ENCODE data around the gene ZNF284.

The ZNF284 gene

GRCh38 chr19:44071824-44072542 is at the start of gene ZNF284:
ZNF284 (plus strand) TSS chr19:44072159; CDS start chr19:44076390, 4,231 bp downstream.
- DNase-seq = peak; percentile 81

GRCh38 chr19:44024900-44025216 is 47.1 kb upstream of the ZNF284 start:
- no peak for DNase-seq

DNA sequence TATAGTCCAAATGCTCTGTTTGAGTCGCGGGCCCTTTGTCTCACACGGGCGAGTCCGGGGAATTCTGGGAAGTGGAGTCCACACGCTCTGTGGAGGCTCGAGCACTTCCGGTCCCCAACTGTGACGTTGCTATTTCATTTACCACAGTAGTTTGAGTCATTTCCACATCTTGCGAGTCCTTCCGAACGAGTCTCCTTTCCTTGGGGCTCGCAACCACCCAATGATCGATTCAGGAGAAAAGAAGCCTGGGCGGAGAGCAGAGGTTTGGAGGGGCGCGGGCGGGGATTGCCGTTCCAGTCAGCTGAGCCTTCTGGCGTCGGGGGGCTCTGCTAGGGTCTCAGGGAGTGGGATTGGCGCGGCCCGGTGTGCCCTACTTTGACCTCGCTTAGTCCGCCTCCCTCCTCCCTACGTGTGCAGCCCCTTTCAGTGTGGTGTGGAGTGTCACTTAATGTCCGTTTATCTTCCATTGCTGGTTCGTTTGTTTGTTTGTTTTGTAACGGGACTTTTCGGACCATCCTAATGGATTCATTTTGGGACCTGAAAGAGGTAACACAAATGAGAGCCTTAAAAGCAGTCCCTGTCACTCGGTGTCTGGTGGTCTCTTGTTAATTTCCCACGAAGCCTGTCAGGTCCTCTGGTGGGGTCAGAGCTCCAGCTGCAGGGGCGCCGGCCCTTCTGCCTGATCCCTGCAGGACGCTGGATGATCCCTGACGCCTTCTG is 46.6 kb upstream of the ZNF284 start, which contains the start of gene ZNF222:
TSS of gene ZNF222 (plus strand) at position 163 of the 720 bp plus-strand sequence. CDS start at position 221, 58 bp downstream.
- peak; percentile 71 for DNase-seq

GRCh38 chr19:44026622-44027021 is 45.3 kb upstream of the ZNF284 start:
- no peak for DNase-seq

GRCh38 chr19:44032001-44032610 is 39.9 kb upstream of the ZNF284 start:
- no peak for DNase-seq

DNA sequence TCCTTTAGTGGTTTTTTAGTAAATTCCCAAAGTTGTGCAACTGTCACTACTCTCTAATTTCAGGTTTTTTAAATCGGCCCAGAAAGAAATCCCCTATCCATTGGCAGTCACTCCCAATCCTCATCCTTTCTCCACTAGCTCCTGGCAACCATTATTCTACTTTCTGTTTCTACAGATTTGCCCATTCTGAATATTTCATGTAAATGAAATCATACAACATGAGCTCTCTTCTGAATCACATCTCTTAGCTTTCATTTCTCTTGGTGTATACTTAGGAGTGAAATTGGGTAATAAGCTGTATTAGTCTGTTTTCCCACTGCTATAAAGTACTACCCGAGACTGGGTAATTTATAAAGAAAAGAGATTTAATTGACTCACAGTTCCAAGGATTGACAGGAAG is 29.8 kb upstream of the ZNF284 start:
- DNase-seq = no peak

DNA sequence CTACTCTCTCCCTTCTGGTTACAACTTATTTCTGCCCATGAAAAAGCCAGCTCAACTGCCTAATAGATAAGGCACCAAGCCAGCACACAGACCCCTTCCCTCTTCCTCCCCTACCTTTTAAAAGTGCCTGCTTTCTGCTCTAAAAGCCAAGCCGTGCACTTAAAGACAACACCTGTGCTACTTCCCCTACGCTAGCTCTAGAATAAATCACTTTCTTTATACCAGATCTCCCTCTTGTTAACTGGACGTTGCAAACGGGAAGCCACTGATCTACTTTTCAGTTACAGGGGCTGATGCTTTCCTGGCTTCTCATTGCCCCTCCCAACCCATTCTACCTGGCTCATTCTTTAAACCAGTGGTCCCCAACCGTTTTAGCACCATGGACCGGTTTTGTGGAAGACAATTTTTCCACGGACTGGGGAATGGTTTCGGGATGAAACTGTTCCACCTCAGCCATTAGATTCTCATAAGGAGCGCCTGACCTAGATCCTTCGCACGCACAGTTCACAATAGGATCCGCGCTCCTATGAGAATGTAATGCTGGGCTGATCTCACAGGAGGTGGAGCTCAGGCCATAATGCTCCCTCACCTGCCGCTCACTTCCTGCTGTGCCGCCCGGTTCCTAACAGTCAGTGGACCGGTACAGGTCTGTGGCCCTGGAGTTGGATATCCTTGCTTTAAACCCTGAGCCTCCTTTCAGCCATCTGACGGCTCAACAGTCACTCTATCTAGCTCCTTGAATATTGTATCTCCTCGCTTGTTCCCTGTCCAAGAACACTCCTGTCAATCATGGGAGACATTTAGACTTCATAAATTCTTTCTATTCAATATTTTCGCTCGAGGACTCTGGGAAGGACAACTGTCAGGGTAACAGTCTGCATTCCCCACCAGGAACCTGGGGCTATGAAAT is 21.0 kb upstream of the ZNF284 start:
- DNase-seq = no peak

DNA sequence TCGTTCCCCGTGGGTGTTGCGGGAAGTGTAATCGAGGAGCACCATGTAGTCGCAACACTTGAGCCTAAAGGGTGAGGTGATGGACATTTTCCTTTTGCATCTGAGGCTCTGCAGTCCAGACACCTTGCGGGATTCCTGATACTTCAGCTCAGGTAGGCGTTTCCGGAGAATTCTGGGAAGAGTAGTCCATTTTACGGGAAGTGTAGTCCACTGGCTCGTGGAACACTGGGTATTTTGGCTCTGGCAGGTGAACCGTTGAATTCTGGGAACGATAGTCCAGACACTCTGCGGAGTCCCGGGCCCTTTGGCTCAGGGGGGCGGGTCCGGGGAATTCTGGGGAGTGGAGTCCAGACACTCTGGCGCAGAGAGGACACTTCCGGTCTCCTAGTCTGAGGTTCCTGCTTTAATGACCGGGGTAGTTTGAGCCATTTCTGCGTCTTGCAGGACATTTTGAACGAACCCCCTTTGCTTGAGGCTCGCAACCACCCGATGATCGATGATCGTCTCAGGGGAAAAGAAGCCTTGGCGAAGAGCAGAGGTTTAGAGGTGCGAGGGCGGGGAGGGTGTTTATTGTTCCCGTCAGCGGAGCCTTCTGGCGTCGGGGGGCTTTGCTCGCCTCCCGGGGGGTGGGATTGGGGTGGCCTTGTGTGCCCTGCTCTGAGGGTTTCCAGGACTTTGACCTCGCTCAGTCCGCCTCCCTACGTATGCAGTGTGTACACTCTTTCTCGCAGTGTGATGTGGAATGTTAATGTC is 20.1 kb upstream of the ZNF284 start, which contains the start of gene ZNF223:
TSS of gene ZNF223 (plus strand) at position 387 of the 753 bp plus-strand sequence. CDS start 3,141 bp downstream, outside the sequence.
- peak; percentile 69 for DNase-seq

GRCh38 chr19:44055870-44056269 is 16.1 kb upstream of the ZNF284 start:
- DNase-seq = no peak

DNA sequence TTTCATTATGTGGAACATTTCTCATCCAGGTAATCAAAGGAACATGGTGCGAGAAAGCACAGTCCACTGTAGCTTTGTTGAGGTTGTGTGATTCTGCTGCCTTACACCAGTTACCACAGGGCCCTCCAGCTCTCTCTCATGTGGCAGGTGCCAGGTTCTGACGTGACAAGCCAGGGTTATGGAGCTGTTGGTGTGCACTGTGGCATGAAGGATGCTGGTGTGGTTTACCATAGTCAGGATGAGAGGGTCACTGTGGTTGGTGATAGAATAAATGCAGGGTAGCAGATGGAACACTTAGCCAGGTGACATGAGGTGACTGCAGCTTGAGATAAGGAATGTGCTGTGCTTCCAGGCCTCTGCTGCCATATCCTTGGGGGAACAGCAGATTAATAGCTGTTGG is 12.7 kb upstream of the ZNF284 start:
- no peak for DNase-seq

DNA sequence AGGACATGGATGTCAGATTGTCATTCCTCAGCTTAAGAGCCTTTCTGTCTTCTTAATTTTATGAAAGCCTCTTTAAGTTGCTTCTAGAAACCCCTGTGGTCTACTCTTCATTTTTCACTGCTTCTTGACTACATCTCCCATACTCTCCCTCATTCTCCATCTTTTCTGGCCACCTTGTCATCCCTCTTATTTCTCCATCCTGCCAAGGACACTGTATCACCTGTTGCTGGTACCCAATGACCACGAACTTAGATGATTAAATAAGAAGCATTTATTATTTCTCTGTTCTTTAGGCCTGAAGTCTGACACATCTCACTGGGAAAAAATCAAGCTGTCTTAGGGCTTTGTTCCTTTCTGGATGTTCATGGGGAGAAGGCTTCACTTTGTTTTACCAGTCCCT is 10.9 kb upstream of the ZNF284 start:
- no peak for DNase-seq

GRCh38 chr19:44066305-44066704 is 5.7 kb upstream of the ZNF284 start:
- DNase-seq = no peak

GRCh38 chr19:44069415-44069814 is 2.5 kb upstream of the ZNF284 start:
- DNase-seq = no peak

GRCh38 chr19:44072543-44073401 is 813 bp downstream of the ZNF284 start:
- no peak for DNase-seq

- DNase-seq = no peak
Observed at GRCh38 chr19:44076325-44076724, 4.4 kb downstream of the ZNF284 start.

GRCh38 chr19:44092108-44092507 is 20.1 kb downstream of the ZNF284 start:
- DNase-seq = no peak

DNA sequence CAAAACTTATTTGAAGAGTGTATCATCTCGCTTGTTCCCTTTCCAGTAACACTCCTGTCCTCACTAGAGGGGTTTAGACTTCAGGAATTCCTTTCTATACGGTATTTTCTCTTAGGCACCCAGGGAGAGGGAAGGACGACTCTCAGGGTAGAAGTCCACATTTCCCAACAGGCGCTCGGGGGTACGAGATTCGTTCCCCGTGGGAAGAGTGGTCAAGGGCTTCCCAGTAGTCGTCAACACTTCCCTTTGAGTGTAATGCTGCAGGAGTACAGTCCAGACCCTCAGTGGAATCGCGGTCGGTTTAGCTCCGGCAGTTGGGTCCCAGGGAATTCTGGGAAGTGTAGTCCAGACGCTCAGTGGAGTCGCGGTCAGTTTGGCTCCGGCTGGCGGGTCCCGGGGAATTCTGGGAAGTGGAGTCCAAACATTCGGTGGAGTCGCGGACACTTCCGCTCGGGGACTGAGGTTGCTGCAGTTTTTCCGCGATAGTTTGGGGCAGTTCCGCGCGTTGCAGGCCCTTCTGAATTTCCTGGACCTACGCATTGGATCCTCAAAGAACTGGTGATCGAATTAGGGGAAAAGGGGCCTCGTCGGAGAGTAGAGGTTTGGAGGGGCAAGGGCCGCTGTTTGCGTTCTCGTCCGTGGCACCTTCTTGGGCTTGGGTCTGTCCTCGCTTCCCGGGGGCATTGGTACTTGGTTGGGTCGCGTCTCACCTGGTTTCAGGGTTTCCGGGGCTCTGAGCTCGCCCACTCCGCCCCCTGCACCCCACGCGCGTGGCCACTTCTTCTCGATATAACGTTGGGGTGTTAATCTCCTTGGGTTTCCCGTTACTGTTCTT is 22.2 kb downstream of the ZNF284 start, which contains the start of gene ZNF224:
TSS of gene ZNF224 (plus strand) at position 431 of the 835 bp plus-strand sequence. CDS start 3,513 bp downstream, outside the sequence.
- DNase-seq = peak; percentile 84

- DNase-seq = no peak
Observed at GRCh38 chr19:44107751-44108150, 35.8 kb downstream of the ZNF284 start.

DNA sequence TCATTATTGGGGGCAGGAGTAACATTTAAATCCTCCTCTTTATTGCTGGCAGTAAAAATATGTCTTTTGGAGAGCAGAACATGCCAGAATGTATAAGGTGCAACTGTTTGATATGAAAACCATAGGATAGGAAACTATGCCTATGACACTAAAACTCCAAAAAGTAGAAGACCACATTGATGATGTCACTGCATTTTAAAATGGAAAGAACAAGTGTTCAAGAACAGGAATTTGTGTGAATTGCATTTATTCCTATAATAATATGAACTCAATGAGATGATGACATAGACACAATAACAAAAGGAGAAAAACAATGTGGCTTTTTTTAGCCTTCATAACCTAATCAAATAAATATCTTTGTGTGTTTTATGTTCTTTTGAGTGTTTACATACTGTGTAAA is 37.5 kb downstream of the ZNF284 start:
- DNase-seq = no peak

GRCh38 chr19:44111910-44112463 is 40.0 kb downstream of the ZNF284 start:
- no peak for DNase-seq
